Hepatocyte (in vitro differentiated cells): ENCODE measurements around the gene BOLL. TPM values are rescaled to one million over a fixed set of nuclear protein-coding genes. Genes with fewer than 3 reads are reported as not detected.

Experiments
- DNase-seq: peaks from one replicate; pipeline ENCODE4 v3.0.0-alpha.2; 2016; ENCODE audit warnings: low spot score
- H2AFZ ChIP-seq: fragments of 200-600 bp; sonication (generic); 2 replicates; pipeline ENCODE4 v1.6.0; 2016; ENCODE audit warnings: antibody characterized with exemption, mild to moderate bottlenecking
- H3K27ac ChIP-seq: fragments of 200-600 bp; sonication (generic); 2 replicates; pipeline ENCODE4 v1.5.1; 2016; ENCODE audit warnings: mild to moderate bottlenecking
- H3K27me3 ChIP-seq: fragments of 200-600 bp; sonication (generic); 2 replicates; pipeline ENCODE4 v1.6.1; 2016
- H3K36me3 ChIP-seq: fragments of 200-600 bp; sonication (generic); replicated peaks from 2 replicates; pipeline ENCODE4 v1.5.1; 2016; ENCODE audit warnings: low read depth; ENCODE audit not compliant: insufficient read depth
- H3K4me1 ChIP-seq: fragments of 200-600 bp; sonication (generic); 2 replicates; pipeline ENCODE4 v1.5.1; 2016; ENCODE audit warnings: mild to moderate bottlenecking, moderate library complexity; ENCODE audit not compliant: insufficient read depth
- H3K4me2 ChIP-seq: fragments of 200-600 bp; sonication (generic); 2 replicates; pipeline ENCODE4 v1.6.0; 2016
- H3K4me3 ChIP-seq: fragments of 200-600 bp; sonication (generic); 2 replicates; pipeline ENCODE4 v1.5.1; 2016; ENCODE audit warnings: mild to moderate bottlenecking
- H3K79me2 ChIP-seq: fragments of 200-600 bp; sonication (generic); 2 replicates; pipeline ENCODE4 v1.6.0; 2017; ENCODE audit warnings: mild to moderate bottlenecking
- H3K9me2 ChIP-seq: fragments of 200-600 bp; sonication (generic); replicated peaks from 2 replicates; pipeline ENCODE4 v1.6.0; 2017; ENCODE audit warnings: mild to moderate bottlenecking; ENCODE audit not compliant: insufficient read depth
- H3K9me3 ChIP-seq: fragments of 200-600 bp; sonication (generic); 2 replicates; pipeline ENCODE4 v1.5.1; 2016; ENCODE audit warnings: low read depth, mild to moderate bottlenecking
- H4K20me1 ChIP-seq: fragments of 200-600 bp; sonication (generic); 2 replicates; pipeline ENCODE4 v1.6.0; 2016; ENCODE audit warnings: mild to moderate bottlenecking; ENCODE audit not compliant: insufficient read depth, poor library complexity, severe bottlenecking
- CTCF ChIP-seq: fragments of 200-600 bp; sonication (generic); IDR thresholded peaks from 2 replicates; pipeline ENCODE4 v1.5.1; 2016; ENCODE audit warnings: antibody characterized with exemption, mild to moderate bottlenecking; ENCODE audit not compliant: poor library complexity
- EZH2 ChIP-seq: fragments of 200-600 bp; sonication (generic); IDR thresholded peaks from 2 replicates; pipeline ENCODE4 v1.6.1; 2016; ENCODE audit warnings: antibody characterized with exemption, mild to moderate bottlenecking, borderline replicate concordance
- EZH2phosphoT487 ChIP-seq: fragments of 200-600 bp; sonication (generic); IDR thresholded peaks from one replicate; pipeline ENCODE4 v1.6.1; 2018; ENCODE audit warnings: antibody characterized with exemption, mild to moderate bottlenecking, low read depth, moderate library complexity; ENCODE audit not compliant: unreplicated experiment, severe bottlenecking
- WGBS: methylation state at CpG from one replicate; pipeline ENCODE4 v1.1.6; 2016; ENCODE audit warnings: low lambda C conversion rate; ENCODE audit errors: missing lambda C conversion rate; 5-methylcytosine and 5-hydroxymethylcytosine counted together
- polyA plus RNA-seq: library from polyadenylated mRNA; unstranded; fragments of >200 nt; fragmentation: Nextera tagmentation; extraction: Ambion mirVana; gene quantifications from 2 replicates; pipeline ENCODE4 v1.2.1, GENCODE V29; 2016
- total RNA-seq: library from RNA; depleted of rRNA; stranded (reverse); fragments of >200 nt; gene quantifications from 2 replicates; pipeline ENCODE4 v1.2.3, GENCODE V29; 2014

The BOLL gene
- total and polyA plus RNA-seq, 2 experiments from 2014 or later: not detected

DNA sequence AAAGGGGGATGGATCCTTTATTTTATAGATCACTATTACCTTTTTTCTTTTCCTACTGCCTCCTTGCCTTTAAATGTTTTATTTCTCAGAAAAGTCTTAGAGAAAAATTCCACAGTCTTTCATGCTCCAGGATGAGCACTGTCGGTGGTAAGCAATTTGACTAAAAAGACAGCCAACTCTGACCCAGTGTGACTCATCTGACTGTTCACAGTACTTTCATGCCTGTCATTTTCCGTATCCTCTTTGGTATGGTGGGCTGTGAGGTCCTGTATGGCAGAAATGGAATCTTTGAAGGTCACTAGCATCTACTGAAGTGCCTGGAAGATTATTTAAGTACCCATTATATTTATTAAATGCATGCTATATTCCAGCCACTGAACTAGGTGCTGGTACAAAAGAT is 107.6 kb downstream of the BOLL start:
- peaks cover 5% of the 10 kb centered on the region for H3K79me2 ChIP-seq
- H3K4me1 ChIP-seq: no peaks in the 10 kb centered on the region
- no peak overlapping the region for H3K27ac ChIP-seq
- H2AFZ ChIP-seq: no peak overlapping the region
- TF ChIP-seq EZH2phosphoT487 (no peak), EZH2 (no peak), CTCF (no peak)
- no peak for DNase-seq
- no peak overlapping the region for H3K4me3 ChIP-seq
- H3K9me2 ChIP-seq: no peaks in the 10 kb centered on the region
- no peaks in the 10 kb centered on the region for H3K27me3 ChIP-seq
- H3K9me3 ChIP-seq: no peaks in the 10 kb centered on the region
- no peaks in the 10 kb centered on the region for H4K20me1 ChIP-seq
- no peaks in the 10 kb centered on the region for H3K36me3 ChIP-seq
- 70% methylated on average over 2 of the region's 2 CpGs for WGBS
- H3K4me2 ChIP-seq: no peak overlapping the region

- no peak for DNase-seq
- Histone ChIP-seq H3K4me1 (no peaks in the 10 kb centered on the region), H2AFZ (no peak overlapping the region), H3K36me3 (no peaks in the 10 kb centered on the region), H3K27ac (no peak overlapping the region), H3K4me3 (no peak overlapping the region), H3K27me3 (no peaks in the 10 kb centered on the region), H4K20me1 (no peaks in the 10 kb centered on the region), H3K4me2 (no peak overlapping the region), H3K9me3 (no peaks in the 10 kb centered on the region), H3K79me2 (peaks cover 9% of the 10 kb centered on the region), H3K9me2 (no peaks in the 10 kb centered on the region)
- 74% methylated on average over 3 of the region's 3 CpGs for WGBS
- TF ChIP-seq CTCF (no peak), EZH2phosphoT487 (no peak), EZH2 (no peak)
Measured at GRCh38 chr2:197677056-197677455, 108.1 kb downstream of the BOLL start.

Other genes starting within 250 kb of the BOLL start
- 8.1 and 8.7 TPM in 2 replicates for gene RFTN2, start 109.7 kb downstream of the BOLL start, total RNA-seq
- 2.0 and 2.3 TPM in 2 replicates for gene RFTN2, start 109.7 kb downstream of the BOLL start, polyA plus RNA-seq
- gene MARS2, start 80.0 kb downstream of the BOLL start, total RNA-seq: 7.8 and 8.4 TPM in 2 replicates
- 3.5 and 6.3 TPM in 2 replicates for gene MARS2, start 80.0 kb downstream of the BOLL start, polyA plus RNA-seq
- 2.2 and 2.4 TPM in 2 replicates for gene PLCL1, start 19.3 kb upstream of the BOLL start, total RNA-seq
- gene PLCL1, start 19.3 kb upstream of the BOLL start, polyA plus RNA-seq: 0.37 and 0.43 TPM in 2 replicates